NCI-H82 (cell line): ENCODE measurements around the gene CD74.

Source experiments
- DNase-seq: peaks from one replicate; lab custom pipeline; 2025; lab: John Stamatoyannopoulos, UW

The CD74 gene

DNA sequence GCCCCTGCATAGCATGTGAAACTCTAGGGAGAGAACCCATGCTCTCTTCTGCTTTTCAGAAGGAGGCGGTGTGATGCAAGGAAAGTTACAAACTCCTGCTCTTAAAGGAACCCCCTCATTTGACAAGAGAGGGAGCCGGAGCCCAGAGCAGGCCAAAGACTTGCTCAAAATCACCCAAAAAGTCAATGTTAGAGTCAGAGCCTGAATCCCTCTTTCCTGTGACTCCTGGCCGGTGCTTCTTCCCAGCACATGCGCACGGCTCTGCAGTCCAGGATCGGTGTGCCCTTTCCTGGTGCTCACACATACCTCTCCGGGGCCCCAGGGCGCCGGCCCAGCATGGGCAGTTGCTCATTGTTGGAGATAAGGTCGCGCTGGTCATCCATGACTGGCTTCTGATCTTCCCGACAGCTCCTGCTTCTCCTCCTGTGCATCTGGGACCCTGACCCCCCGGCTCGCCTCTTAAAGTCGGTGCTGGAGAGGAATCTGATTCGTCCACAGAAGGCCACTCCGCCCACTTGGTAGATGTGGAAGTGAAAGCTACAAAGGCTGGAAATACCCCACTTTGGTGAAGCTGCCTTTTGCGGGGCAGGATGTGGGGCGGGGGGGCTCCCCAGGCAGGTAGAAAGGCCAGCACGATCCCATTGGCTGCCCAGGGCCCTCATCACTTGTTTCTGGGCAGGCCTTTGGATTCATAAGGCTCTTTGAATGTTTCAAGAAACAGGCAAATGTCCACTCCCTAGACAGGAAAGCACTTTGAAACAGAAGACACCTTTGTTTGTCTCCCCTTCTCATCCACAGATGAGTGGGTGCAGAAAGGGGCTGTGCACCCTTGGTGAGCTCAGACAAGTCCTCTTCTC, at the start of gene CD74:
CD74 (minus strand) TSS at position 592 of the 857 bp plus-strand sequence; CDS start at position 431, 161 bp downstream.
- peak; percentile 8 for DNase-seq

DNA sequence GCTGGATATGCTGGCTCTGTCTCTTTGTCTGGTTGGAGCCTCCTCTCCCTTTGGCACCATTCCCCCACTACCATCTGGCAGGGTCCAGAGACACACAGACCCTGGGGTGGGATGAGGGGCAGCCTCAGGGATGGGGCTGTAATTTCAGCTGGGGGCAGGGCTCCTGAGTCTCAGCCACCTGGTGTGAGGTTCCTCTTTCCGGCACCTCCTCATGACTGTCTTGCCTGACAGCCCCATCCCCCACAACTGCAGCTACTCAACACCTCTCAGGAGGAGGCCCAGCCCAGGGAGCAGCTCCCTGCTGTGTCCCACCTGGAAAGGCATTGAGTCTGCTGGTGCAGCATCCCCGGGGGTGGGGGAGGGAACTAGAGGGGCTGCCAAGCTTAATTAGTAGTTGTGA, 48.5 kb upstream of the CD74 start:
- peak; percentile 83 for DNase-seq

DNA sequence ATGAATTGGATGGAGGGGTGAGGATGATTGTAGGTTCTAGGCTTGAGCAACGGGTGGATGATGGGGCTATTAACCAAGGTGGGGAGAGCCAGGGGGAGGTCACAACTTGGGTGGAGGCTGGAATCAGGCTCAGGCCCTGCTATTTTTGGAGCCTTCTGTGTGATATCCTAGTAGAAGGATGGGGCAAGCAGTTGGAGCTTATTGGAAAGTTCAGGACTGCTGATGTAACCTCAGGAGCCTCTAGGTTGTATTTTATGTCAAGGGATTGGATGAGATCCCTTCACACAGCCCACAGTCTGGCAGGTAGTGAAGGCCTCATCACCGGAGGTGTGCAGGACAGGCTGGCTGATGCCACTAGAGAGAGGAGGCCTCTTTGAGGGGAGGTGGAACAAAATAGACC, 48.1 kb upstream of the CD74 start:
- DNase-seq, result no peak

- peak; percentile 78 for DNase-seq
Observed at GRCh38 chr5:150458802-150459557, 46.3 kb upstream of the CD74 start.

- no peak for DNase-seq
Observed at GRCh38 chr5:150457562-150458240, 45.0 kb upstream of the CD74 start.

- DNase-seq, result no peak
Observed at GRCh38 chr5:150457121-150457520, 44.4 kb upstream of the CD74 start.

DNA sequence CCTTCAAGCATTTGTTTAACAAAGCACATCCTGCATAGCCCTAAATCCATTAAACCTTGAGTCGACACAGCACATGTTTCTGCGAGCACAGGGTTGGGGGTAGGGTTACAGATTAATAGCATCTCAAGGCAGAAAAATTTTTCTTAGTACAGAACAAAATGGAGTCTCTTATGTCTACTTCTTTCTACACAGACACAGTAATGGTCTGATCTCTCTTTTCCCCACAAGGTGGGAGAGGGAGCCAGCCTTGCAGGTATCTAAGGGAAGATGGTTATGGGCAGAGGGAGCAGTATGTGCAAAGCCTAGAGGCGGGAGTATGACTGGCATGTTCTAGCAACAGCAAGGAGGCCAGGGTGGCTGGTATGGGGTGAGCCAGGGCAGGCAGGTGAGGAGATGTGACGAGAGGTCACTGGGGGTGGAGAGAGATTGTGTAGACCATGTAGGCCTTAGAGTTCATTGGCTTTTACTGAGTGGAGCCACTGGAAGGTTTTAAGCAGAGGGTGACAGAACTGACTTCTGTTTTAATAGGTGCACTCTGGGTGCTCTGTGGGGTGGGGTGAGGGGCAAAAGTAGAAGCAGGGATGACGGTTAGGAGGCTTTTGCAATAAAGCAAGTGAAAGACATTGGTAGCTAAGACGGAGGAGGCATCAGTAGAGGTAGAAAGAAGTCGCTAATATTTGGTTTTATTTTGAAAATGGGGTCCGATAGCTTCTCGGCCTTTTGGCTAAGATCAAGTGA, 42.0 kb upstream of the CD74 start:
- DNase-seq, result no peak

DNA sequence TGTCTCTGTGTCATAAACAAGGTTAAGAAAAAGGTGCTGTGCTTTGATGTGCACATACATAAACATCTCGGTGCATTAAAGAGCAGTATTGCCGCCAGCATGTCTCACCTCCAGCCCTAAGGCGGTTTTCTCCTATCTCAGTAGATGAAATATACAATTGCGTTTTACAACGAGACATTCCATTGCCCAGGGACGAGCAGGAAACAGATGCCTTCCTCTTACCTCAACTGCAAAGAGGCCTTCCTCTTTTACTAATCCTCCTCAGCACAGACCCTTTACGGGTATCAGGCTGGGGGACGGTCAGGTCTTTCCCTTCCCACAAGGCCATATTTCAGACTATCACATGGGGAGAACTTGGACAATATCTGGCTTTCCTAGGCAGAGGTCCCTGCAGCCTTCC, 41.3 kb upstream of the CD74 start:
- peak; percentile 33 for DNase-seq

- DNase-seq, result no peak
Observed at GRCh38 chr5:150452914-150453313, 40.2 kb upstream of the CD74 start.

DNA sequence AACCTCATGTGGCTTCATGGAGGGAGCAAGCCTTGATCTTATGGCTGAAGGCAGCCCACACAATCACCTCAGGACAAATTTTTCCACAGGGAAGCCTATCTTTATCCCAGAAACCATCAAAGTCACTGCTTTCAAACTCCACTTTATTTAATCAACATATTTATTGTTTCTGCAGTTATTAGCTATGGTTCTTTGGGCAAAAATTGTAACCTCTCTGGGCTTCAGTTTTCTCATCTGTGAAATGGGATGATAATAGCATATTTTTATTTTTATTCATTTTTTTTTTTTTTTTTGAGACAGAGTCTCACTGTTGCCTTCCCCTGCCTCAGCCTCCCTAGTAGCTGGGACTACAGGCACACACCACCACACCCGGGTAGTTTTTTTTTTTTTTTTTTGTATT, 38.9 kb upstream of the CD74 start:
- DNase-seq, result no peak

DNA sequence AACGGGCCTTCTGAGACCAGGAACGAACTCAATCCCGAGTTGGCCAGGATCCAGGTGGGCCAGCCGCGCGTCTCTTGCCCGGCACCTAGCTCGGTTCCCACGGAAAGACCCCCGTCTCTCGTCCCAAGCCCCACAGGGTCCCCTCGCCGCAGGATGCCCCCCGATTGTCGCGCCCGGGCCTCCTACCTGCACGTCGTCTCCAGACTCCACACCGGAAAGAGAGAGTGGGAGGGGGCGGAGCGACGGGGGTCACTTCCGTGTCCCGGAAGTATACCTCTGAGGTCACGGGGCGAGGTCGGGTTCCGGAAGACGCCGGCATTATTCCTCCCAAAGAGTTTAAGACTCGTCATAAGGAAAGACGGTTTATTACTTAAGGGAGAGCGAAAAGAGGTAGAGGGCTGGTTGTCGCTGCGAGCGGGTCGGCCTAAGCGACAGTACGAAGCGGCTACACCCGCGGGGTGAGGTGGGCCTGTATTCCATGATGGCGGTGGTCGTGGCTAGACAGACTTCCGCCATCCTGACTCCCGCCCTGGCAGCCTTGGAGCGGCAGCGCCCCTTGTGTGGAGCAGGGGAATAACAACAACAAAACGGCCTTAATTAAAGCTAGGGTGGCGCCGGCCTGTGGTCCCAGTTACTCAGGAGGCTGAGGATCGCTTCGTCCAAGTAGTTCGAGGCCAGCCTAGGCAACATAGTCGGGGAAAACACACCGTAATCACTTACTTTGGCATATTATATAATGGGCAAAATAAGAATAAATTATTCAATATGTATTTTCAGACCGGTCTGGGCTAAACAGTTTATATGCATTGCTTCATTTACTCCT, 37.0 kb upstream of the CD74 start, which contains the start of gene RPS14:
RPS14 (minus strand) TSS at position 223 of the 823 bp plus-strand sequence. CDS start 2,006 bp downstream, outside the sequence.
- DNase-seq, result peak; percentile 92

DNA sequence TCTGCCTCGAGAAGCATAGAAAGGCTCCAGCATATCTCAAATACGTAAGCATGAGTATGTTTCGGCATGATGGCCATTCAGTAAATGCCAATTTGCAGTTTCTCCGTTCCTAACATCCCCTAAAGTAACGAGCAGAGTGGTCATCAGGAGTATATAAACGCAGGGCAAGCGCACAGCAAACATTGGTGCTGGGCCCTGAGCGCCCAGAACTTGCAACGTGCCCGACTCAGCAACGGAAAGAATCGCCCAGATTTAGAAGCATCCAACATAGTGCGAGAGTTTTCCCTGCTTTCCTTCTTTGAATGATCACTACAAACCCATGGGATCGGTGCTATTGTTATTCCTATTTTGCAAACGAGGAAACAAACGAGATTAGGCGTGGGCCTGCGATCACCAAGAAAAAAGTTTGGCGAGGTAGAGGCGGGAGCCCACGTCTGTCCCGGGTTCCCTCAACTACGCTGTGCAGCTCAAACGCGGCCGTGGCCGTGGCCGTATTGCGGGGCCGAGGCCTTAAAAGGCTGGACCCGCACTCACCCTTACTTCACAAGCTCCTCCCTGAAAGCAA, 36.3 kb upstream of the CD74 start:
- no peak for DNase-seq

DNA sequence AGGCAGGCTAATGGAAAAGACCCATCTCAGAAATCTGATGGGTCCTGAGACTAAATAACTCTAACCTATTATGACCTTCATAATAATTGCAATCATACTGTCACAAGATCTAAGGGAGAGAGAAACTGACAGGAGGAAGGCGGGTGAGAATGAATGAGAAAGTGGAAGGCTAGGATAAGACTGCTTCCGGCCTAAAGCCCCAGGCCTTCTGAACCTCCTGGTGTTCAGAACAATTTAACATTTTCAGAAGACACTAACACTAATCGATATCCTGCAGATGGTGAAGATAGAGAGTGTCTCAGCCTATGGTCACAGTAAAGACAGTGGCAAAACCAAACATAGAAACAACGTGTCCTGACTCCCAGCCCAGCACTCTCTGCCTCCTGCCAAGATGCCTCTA, 35.6 kb upstream of the CD74 start:
- DNase-seq, result no peak

GRCh38 chr5:150447188-150447587, 34.5 kb upstream of the CD74 start:
- DNase-seq, result no peak

GRCh38 chr5:150446583-150446982, 33.9 kb upstream of the CD74 start:
- DNase-seq, result no peak

DNA sequence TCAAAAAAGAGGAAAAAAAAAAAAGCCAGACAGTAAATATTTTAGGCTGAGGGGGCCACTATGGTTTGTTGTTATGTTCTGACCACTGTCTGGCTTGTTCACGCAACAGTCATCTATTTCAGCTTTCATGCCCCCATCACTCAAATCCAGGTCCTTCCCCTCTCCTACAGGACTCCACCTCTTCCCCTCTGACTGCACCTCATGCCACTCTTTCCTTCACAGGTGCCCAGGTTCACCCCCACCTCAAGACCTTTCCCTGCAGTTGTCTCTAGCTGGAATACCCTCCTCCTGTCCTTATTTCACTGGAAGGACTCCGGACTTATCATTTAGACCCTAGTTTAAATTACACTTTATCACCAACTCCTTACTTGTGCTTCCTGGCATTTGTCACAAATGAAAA, 33.4 kb upstream of the CD74 start:
- no peak for DNase-seq

- no peak for DNase-seq
Observed at GRCh38 chr5:150444770-150445169, 32.1 kb upstream of the CD74 start.

- DNase-seq, result peak; percentile 79
Observed at GRCh38 chr5:150443242-150444075, 30.7 kb upstream of the CD74 start.

DNA sequence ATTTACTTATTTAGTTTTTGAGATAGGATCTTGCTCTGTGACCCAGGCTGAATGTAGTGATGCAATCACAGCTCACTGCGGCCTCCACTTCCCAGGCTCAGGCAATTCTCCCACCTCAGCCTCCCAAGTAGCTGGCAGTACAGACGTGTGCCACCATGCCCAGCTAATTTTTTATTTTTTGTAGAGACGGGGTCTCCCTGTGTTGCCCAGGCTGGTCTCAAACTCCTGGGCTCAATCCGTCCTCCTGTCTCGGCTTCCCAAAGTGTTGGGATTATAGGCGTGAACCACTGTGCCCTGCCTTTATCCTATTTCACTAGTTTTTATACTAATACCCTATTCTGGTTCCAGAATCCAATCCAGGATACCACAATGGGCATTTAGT, 30.0 kb upstream of the CD74 start:
- DNase-seq, result no peak
